ENCODE measurements around the gene C14orf93.
A peak's percentile ranks its signal among the peaks of the same experiment; 100 is the strongest.
"Not testable (repeated sequence)": the region's sequence is repeated elsewhere in the genome, so short reads cannot be mapped to it uniquely, and the experiment has no call there.

Gene C14orf93

DNA sequence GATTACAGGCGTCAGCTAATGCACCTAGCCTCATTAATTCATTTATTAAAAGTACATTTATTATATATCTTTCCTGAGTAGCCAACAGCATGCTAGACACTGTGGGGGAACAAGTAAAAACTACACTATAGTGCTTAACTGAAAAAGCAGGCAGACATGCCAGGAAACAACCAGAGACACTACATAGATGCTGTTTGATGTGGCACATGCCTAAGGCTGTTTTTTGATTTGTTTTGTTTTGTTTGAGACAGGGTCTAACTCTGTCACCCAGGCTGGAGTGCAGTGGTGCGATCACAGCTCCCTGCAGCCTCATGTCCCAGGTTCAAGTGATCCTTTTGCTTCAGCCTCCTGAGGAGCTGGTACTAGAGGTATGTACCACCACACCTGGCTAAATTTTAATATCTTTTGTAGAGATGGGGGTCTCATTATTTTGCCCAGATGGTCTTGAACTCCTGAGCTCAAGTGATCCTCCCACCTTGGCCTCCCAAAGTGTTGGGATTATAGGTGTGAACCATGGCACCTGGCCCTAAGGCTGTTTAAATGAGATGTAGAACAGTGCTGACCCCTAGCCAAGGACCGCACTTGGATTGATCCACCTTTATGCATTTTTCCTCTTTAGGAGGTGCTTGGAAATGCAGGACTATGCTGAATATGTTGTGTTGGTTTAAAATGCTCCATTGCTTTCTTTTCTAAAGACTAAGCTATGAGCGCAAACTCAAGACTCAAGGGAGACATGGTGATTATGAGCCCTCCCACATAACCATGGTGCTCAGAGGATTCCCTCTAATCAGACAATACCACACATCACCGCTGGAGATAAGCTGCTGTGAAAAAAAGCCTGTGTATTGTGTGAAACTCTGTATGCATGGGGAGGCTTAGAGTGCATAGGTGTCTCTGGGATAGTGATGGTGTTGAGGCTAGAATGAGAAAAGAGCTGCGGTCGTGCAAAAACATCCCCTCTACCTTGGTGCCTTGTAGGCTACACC, 10.5 kb upstream of the C14orf93 start:
- DNase-seq = no peak

DNA sequence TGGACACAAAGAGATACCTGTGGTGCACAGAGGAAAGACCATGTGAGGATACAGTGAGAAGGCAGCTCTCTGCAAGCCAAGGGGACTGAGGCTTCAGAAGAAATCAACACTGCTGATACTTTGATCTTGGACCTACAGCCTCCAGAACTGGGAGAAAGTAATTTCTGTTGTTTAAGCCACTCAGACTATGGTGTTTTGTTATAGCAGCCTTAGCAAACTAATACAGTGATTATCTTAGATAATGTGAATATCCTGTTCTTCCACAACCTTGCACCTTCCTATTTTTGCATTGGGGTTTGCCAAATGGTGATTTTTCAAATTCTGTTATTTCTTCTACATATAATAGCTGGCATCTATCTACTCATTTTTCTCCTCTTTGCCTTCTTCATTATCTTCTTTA, 8.2 kb upstream of the C14orf93 start:
- DNase-seq = no peak

- DNase-seq = no peak
Measured at GRCh38 chr14:23017091-23017490, 7.1 kb upstream of the C14orf93 start.

GRCh38 chr14:23015618-23016017, 5.7 kb upstream of the C14orf93 start:
- no peak for DNase-seq

DNA sequence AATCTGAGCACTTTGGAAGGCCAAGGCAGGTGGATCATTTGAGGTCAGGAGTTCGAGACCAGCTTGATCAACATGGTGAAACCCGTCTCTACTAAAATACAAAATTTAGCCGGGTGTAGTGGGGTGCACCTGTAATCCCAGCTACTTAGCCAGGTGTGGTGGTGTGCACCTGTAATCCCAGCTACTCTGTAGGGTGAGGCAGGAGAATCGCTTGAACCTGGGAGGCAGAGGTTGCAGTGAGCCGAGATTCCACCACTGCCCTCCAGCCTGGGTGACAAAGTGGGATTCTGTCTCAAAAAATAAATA, 3.8 kb upstream of the C14orf93 start:
- not testable (repeated sequence) for DNase-seq

- no peak for DNase-seq
Measured at GRCh38 chr14:23013054-23013748, 3.3 kb upstream of the C14orf93 start.

- DNase-seq = peak; percentile 19
Measured at GRCh38 chr14:23009483-23009938, 432 bp downstream of the C14orf93 start.

DNA sequence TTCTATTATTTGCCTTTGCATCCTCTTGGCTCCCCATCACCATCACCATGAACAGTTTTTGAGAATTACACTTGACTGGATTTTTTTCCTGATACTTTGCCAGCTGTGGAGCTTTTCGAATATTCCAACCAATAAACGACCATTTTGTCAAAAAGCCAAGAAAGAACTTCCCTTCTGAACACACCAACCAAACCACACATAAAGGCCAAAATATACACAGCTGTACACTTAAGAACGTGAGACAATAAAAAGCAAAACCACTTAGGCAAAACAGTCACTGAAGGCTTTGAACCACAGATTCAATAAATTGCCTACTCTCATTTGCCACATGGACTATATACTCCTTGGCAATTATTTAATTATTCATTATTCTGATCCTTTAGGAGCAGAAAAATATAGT, 1.1 kb downstream of the C14orf93 start:
- DNase-seq = peak; percentile 35

GRCh38 chr14:23006544-23007419, 3.2 kb downstream of the C14orf93 start:
- DNase-seq = peak; percentile 96

DNA sequence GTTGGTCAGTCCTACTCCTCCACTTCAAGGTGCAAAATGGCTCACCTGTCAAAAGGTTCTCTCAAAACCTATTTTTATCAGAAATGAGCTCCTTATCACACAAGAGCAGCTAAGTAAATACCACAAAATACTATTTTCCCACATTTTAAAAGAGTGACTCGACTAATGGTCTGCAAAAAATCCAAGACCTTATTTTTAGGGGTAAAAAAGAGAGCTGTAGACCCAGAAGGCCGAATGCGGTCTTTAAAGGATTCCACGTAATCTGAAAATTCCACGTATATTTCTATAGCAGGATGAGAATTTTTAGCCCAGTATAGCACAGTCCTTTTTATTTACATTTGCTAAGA, 3.8 kb downstream of the C14orf93 start:
- no peak for DNase-seq

GRCh38 chr14:23005451-23006187, 4.3 kb downstream of the C14orf93 start:
- no peak for DNase-seq

- DNase-seq = not testable (repeated sequence)
Measured at GRCh38 chr14:23004274-23004673, 5.7 kb downstream of the C14orf93 start.

GRCh38 chr14:23002592-23002991, 7.4 kb downstream of the C14orf93 start:
- DNase-seq = no peak

GRCh38 chr14:23000860-23001259, 9.1 kb downstream of the C14orf93 start:
- no peak for DNase-seq

DNA sequence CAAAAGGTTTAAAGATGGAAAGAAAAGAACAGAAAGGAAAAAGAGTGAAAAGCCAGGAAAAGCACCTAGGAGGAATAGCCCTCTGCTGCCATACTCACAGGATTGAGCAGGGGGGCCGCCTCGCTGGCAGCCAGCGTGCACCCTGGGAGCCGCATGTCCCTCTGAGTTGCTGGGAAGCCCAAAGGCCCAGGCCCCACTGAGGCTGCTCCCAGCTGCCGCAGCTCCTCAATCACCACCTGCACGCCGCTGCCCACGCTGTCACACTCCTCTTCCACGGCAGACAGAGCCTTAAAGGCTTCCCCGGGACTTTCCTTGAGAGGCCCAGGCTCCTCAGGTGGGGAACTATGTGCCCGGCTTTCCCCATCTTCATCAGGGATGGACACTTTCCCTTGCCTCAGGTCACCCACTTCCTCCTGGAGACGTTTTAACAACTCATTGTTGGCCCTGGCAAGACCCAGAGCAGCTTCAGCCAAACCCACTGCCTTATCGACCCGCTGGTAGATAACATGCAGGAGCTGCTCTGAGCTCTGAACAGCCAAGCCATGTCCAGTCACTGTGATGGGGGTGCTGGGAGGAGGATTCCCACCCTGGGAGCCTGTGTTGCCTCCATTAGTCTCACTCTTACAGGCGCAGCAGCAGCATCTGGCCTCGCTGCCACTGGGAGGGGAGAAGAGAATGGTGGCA, 11.5 kb downstream of the C14orf93 start:
- DNase-seq = no peak

GRCh38 chr14:22997676-22998323, 12.1 kb downstream of the C14orf93 start:
- no peak for DNase-seq

GRCh38 chr14:22996768-22997654, 12.9 kb downstream of the C14orf93 start:
- DNase-seq = no peak

DNA sequence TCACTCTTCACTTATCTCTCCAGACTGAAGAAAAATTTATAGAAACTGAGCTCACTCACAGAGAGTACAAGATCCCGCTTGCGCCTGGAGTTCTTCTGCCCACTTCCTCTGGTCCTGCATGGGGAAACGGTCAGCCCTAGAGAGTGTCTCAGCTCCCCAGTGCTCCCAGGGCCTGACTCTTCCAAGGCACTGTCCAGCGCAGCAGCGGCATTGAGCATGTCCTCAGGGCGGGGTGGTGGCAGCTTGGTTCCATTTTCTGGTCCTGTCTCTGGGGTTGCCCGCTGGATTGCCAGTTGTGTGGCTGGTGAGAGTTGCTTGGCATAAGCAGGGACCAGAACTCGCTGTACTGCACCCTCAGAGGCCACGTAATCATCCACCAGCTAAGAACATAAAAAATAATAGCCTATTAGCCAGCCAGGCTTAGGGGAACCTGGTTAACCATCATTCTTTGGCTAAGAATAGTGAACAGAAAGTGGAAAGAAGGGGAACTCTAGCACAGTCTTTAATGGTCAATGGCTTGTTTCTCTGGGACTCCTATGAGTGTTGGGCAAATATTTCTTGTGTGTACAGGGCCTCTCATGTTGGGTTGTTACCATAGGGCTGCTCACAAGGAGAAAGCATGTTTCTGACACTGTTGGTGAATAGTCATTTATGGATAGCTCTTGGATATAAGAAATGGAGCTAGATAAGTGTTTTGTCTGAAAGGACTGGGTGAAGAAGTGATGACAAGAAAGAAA, 13.9 kb downstream of the C14orf93 start:
- no peak for DNase-seq

- peak; percentile 43 for DNase-seq
Measured at GRCh38 chr14:22994762-22995275, 15.1 kb downstream of the C14orf93 start.
